GM12878 (cell line): ENCODE results near the gene SNX21. TPM values are rescaled to one million over a fixed set of nuclear protein-coding genes. Genes with fewer than 3 reads are reported as not detected.

Experiments used
- ATAC-seq: fragments of 200-7000 bp; cut with Tn5 transposase; 3 replicates; pipeline ENCODE4 v1.9.1; 2020; ENCODE audit warnings: mild to moderate bottlenecking, moderate library complexity
- BruUV-seq: library from RNA; stranded (reverse); fragments of 400-500 nt; replicated peaks from 2 replicates; lab custom pipeline; 2021; lab: Mats Ljungman, UMichigan
- CTCF ChIA-PET: fragments of 300-600 bp; sonication (Branson Sonifier 250); formaldehyde crosslinking; extraction: SDS; loops from one replicate; lab custom pipeline; 2021; ENCODE audit warnings: inconsistent platforms; lab: Yijun Ruan, JAX
- POLR2A ChIA-PET: fragments of 350-600 bp; formaldehyde crosslinking; extraction: SDS; loops from one replicate; lab custom pipeline; 2021; ENCODE audit warnings: inconsistent platforms; lab: Charles Lee
- RAD21 ChIA-PET: fragments of 300-600 bp; sonication (Branson Sonifier 250); formaldehyde crosslinking; loops from one replicate; lab custom pipeline; 2023; ENCODE audit warnings: antibody characterized with exemption; ENCODE audit not compliant: unreplicated experiment; lab: Charles Lee
- SMC1A ChIA-PET: fragments of 300-600 bp; sonication (Branson Sonifier 250); formaldehyde crosslinking; loops from one replicate; lab custom pipeline; 2023; ENCODE audit not compliant: unreplicated experiment, uncharacterized antibody; lab: Charles Lee
- DNase-seq: peaks from one replicate; pipeline ENCODE4 v3.0.0-alpha.2; 2011; ENCODE audit warnings: low read depth, low spot score
- FAIRE-seq: peaks from 3 replicates; lab custom pipeline; 2011; peaks lifted over from hg19 to GRCh38; lab: Jason Lieb, UNC
- H2AFZ ChIP-seq: 2 replicates; pipeline ENCODE4 v1.6.0; 2011; ENCODE audit warnings: low read depth, low read length, control low read depth; ENCODE audit not compliant: control insufficient read depth
- H3K27ac ChIP-seq: 2 replicates; pipeline ENCODE4 v1.5.1; 2011; ENCODE audit warnings: control low read depth; ENCODE audit not compliant: control insufficient read depth, insufficient read depth
- H3K27me3 ChIP-seq, 2 experiments: replicated peaks in 1 of 2; 2 replicates each; pipeline versions ENCODE4 v1.6.0 to v1.6.1; 2011; ENCODE audit warnings: low read length in 1 of 2; ENCODE audit not compliant: control insufficient read depth in 2 of 2, insufficient read depth in 2 of 2
- H3K36me3 ChIP-seq, 2 experiments: 2 replicates each; pipeline ENCODE4 v1.5.1; 2011; ENCODE audit warnings: low read length in 1 of 2; ENCODE audit not compliant: control insufficient read depth in 2 of 2, insufficient read depth in 2 of 2
- H3K4me1 ChIP-seq: 2 replicates; pipeline ENCODE4 v1.6.1; 2011; ENCODE audit warnings: mild to moderate bottlenecking, low read length, moderate library complexity, mixed read lengths; ENCODE audit not compliant: control insufficient read depth, insufficient read depth
- H3K4me2 ChIP-seq: 2 replicates; pipeline ENCODE4 v1.6.0; 2011; ENCODE audit warnings: control low read depth; ENCODE audit not compliant: control insufficient read depth, insufficient read depth
- H3K4me3 ChIP-seq: fragments of 200-600 bp; sonication (generic); 2 replicates; pipeline ENCODE4 v1.5.1; 2016
- H3K79me2 ChIP-seq: 2 replicates; pipeline ENCODE4 v1.6.0; 2011; ENCODE audit warnings: low read length; ENCODE audit not compliant: control insufficient read depth, insufficient read depth
- H3K9ac ChIP-seq: 2 replicates; pipeline ENCODE4 v1.8.0; 2011; ENCODE audit warnings: low read length, control low read depth, mixed read lengths; ENCODE audit not compliant: control insufficient read depth, insufficient read depth
- H3K9me3 ChIP-seq: replicated peaks from 3 replicates; pipeline ENCODE4 v1.5.1; 2011; ENCODE audit warnings: mild to moderate bottlenecking, low read length; ENCODE audit not compliant: control insufficient read depth, insufficient read depth
- H4K20me1 ChIP-seq: 2 replicates; pipeline ENCODE4 v1.6.0; 2011; ENCODE audit not compliant: control insufficient read depth, insufficient read depth
- IRF3 ChIP-seq: fragments of 450-650 bp; IDR thresholded peaks from 2 replicates; pipeline ENCODE4 v1.6.1; 2014; ENCODE audit warnings: mild to moderate bottlenecking
- ZNF687 ChIP-seq: fragments of 450-650 bp; IDR thresholded peaks from 2 replicates; pipeline ENCODE4 v1.6.1; 2017; ENCODE audit warnings: mild to moderate bottlenecking, moderate library complexity
- WGBS: methylation state at CpG from one replicate; pipeline ENCODE4 v1.1.6; 2016; ENCODE audit warnings: low lambda C conversion rate; ENCODE audit not compliant: insufficient replicate concordance, insufficient coverage; ENCODE audit errors: missing lambda C conversion rate; 5-methylcytosine and 5-hydroxymethylcytosine counted together
- in situ Hi-C: fragments of 300-500 bp; cut with MboI; formaldehyde crosslinking; loops from 9 replicates; pipeline ENCODE4 v1.14.3; 2018; ENCODE audit warnings: mixed read lengths
- intact Hi-C: fragments of 100-400 bp; cut with micrococcal nuclease; formaldehyde crosslinking; loops from one replicate; pipeline ENCODE4 v1.14.2; 2022; ENCODE audit not compliant: unreplicated experiment
- polyA plus RNA-seq, 11 experiments: library from polyadenylated mRNA; depleted of rRNA in 4 of 11; unstranded in 6 of 11; stranded (reverse) in 5 of 11; fragments of >200 nt; fragmentation: Nextera tagmentation in 4 of 11; fragmentation: Illumina TruSeq in 1 of 11; extraction: Ambion mirVana in 4 of 11; extraction: Trizol in 1 of 11; gene quantifications; 1 replicate in 1 of 11; 2 replicates in 10 of 11; pipeline versions ENCODE4 v1.2.1 to v1.2.3, GENCODE V29; 2011 to 2016; ENCODE audit warnings: inconsistent platforms in 2 of 11, missing spikeins in 2 of 11, low read depth in 1 of 11
- total RNA-seq, 4 experiments: library from RNA; depleted of rRNA in 3 of 4; stranded (reverse); fragments of >200 nt in 3 of 4; fragmentation: Illumina TruSeq in 1 of 4; extraction: Trizol in 1 of 4; gene quantifications; 2 replicates each; pipeline versions ENCODE4 v1.2.1 to v1.2.3, GENCODE V29; 2013 to 2021

SNX21 gene
- total and polyA plus RNA-seq, 10 of the 15 experiments (the other 5 are each of a cell fraction or from before 2014, with no cell fraction given), result 0.10 to 1.4 (median 0.57) TPM

GRCh38 chr20:45866454-45866853 is 32.9 kb downstream of the SNX21 start (continued):
- no peak for TF ChIP-seq ZNF687

GRCh38 chr20:45867136-45867818 is 33.7 kb downstream of the SNX21 start:
- CTCF ChIA-PET, result interaction anchor here (0.7 to 1.4 kb wide), 2 partner anchors 14 to 60 kb away, joined by 3 to 4 read pairs; partner anchors contain the start of gene ZSWIM1
- in situ Hi-C loops, result no loop called here
- WGBS, result 99% methylated on average over 6 of the region's 6 CpGs

More at GRCh38 chr20:45867136-45867818, 33.7 kb downstream of the SNX21 start:
- Histone ChIP-seq H2AFZ (no peak overlapping the region), H3K4me1 (no peaks in the 10 kb centered on the region), H3K79me2 (no peaks in the 10 kb centered on the region), H3K9ac (no peak overlapping the region), H3K36me3 (no peaks in the 10 kb centered on the region), H3K9me3 (no peaks in the 10 kb centered on the region), H3K4me3 (no peak overlapping the region), H3K27ac (no peak overlapping the region), H3K27me3 (no peaks in the 10 kb centered on the region), H4K20me1 (no peaks in the 10 kb centered on the region), H3K4me2 (no peak overlapping the region)
- ChIA-PET RAD21 (no interaction called here), POLR2A (no interaction called here), SMC1A (interaction anchor here (0.6 to 1.4 kb wide), 4 partner anchors 9 to 1638 kb away, joined by 3 to 5 read pairs (median 3); no protein-coding TSS in a partner anchor)
- TF ChIP-seq IRF3, result no peak
- no TSS peak for BruUV-seq
- DNase-seq (no peak), FAIRE-seq (no peak), ATAC-seq (no peak)
- intact Hi-C loops, result no loop called here
